NB4 (cell line): ENCODE measurements around the gene RAB20.
"Not testable (repeated sequence)": the region's sequence is repeated elsewhere in the genome, so short reads cannot be mapped to it uniquely, and the experiment has no call there.

ENCODE experiments used
- DNase-seq: peaks from one replicate; pipeline ENCODE4 v3.0.0; 2010; ENCODE audit warnings: low read depth
- H3K4me3 ChIP-seq: one replicate; pipeline ENCODE4 v1.5.1; 2011; ENCODE audit warnings: mild to moderate bottlenecking, low read depth, low read length, moderate library complexity
- MYC ChIP-seq: IDR thresholded peaks from 2 replicates; pipeline ENCODE4 v1.6.1; 2011; ENCODE audit warnings: low read depth, low read length
- POLR2A ChIP-seq: IDR thresholded peaks from 2 replicates; pipeline ENCODE4 v1.6.1; 2011; ENCODE audit warnings: mild to moderate bottlenecking; ENCODE audit not compliant: insufficient read length; ENCODE audit errors: extremely low read depth
- TF ChIP-seq, protein P1 (sequence below): IDR thresholded peaks from 2 replicates; pipeline ENCODE4 v1.6.1; 2011; ENCODE audit warnings: low read depth, low read length
- TF ChIP-seq, protein P2 (sequence below): IDR thresholded peaks from one replicate; pipeline ENCODE4 v1.5.1; 2012; ENCODE audit warnings: low read depth, low read length

RAB20 gene

DNA sequence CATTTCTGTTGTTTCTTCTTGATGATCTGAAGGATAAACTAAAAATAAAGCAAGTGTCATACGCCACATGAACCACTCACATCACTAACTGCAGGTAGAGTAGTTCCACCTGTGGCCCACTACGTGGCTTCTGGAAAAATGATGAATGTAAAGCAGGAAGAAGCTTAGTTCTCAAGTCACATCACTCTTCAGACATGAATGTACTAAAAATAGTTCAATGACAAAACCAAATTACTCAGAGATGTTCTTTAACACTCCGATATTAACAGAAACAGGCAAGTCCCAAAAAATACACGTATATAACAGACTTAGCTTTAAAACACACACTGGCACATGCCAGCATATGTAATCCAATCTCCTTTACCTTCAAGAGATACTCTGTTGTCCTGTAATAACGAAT, 21.6 kb downstream of the RAB20 start:
- TF ChIP-seq POLR2A (no peak), MYC (no peak)
- TF ChIP-seq, protein P1, sequence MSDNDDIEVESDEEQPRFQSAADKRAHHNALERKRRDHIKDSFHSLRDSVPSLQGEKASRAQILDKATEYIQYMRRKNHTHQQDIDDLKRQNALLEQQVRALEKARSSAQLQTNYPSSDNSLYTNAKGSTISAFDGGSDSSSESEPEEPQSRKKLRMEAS = no peak
- TF ChIP-seq, protein P2, sequence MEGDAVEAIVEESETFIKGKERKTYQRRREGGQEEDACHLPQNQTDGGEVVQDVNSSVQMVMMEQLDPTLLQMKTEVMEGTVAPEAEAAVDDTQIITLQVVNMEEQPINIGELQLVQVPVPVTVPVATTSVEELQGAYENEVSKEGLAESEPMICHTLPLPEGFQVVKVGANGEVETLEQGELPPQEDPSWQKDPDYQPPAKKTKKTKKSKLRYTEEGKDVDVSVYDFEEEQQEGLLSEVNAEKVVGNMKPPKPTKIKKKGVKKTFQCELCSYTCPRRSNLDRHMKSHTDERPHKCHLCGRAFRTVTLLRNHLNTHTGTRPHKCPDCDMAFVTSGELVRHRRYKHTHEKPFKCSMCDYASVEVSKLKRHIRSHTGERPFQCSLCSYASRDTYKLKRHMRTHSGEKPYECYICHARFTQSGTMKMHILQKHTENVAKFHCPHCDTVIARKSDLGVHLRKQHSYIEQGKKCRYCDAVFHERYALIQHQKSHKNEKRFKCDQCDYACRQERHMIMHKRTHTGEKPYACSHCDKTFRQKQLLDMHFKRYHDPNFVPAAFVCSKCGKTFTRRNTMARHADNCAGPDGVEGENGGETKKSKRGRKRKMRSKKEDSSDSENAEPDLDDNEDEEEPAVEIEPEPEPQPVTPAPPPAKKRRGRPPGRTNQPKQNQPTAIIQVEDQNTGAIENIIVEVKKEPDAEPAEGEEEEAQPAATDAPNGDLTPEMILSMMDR = no peak
- H3K4me3 ChIP-seq = no peak overlapping the region
- DNase-seq = no peak

DNA sequence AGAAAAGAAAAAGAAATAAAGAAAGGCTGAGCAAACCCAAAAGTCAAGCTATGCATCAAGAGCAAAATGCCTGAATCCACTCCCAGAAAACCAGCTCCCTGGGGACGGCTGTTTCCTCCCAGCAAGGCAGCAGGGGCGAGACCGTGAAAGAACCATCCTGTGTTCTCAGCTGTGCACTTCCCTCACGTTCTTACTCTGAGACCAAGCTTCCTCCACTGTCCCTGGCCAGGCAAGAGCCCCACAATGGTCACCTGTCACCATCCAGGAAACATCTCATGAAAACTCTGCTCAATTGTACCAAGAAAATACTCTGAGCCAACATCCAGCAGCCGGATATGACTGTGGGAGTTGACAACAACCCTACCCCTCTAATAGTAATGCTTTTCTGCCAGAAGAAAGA, 22.9 kb downstream of the RAB20 start:
- peak; percentile 40 for DNase-seq
- no peak overlapping the region for H3K4me3 ChIP-seq
- TF ChIP-seq, protein P2 = no peak
- TF ChIP-seq, protein P1 = no peak
- TF ChIP-seq POLR2A (no peak), MYC (no peak)

DNA sequence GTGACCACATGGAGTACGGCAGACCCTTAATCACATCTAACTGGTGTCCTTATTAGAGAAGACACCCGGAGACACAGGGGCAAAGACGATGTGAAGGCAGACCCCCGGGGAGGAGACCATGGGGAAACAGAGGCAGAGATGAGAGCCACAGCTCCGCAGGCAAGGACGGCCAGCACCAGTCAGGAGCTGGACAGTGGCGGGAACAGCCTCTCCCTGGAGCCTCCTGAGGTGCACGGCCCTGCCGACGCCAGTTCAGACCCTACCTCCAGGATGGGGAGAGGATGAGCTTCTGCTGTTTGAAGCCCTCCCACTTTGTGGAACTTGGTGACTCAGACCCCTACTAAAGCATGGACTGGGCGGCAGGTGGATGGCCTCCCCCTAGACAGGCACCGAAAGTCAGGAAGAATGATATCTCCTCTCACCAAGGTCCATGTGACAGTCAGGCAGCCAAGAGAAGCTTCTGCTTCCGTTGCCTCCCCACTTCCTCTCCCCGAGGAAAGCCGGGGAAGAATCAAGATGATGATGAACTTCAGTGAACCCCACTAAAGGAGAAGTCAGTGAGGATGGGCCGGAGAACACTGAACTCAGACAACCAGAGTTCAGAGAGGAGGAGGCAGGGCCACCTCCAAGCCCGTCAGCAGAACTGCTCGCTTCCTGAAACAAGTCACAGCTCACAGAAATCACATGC, 25.4 kb downstream of the RAB20 start:
- TF ChIP-seq POLR2A (no peak), MYC (peak; percentile 75; the same call in 1 of the 2 replicates)
- TF ChIP-seq, protein P1 = peak; percentile 84
- TF ChIP-seq, protein P2 = no peak
- DNase-seq = peak; percentile 90
- no peak overlapping the region for H3K4me3 ChIP-seq

DNA sequence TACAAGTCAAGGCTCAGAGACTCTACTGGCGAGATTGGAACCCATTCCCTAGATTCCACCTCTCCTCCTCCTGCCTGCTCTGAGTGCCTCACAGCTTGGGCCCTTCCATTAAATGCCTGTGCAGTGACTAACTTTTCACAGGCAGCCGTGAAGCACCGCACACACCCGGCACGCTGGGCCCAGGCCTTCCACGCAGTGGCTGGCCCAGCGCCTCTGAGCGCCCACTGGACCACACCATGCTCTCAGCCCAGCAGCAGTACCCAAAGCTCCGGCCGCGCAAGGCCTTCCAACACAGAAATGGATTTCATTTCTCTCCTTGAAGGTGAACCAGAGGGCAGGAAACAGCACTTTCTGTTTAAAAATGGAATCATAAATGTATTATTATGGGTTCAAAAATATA, 26.0 kb downstream of the RAB20 start:
- no peak for TF ChIP-seq MYC
- TF ChIP-seq POLR2A = no peak
- TF ChIP-seq, protein P1 = no peak
- TF ChIP-seq, protein P2 = no peak
- no peak for DNase-seq
- H3K4me3 ChIP-seq = no peak overlapping the region

DNA sequence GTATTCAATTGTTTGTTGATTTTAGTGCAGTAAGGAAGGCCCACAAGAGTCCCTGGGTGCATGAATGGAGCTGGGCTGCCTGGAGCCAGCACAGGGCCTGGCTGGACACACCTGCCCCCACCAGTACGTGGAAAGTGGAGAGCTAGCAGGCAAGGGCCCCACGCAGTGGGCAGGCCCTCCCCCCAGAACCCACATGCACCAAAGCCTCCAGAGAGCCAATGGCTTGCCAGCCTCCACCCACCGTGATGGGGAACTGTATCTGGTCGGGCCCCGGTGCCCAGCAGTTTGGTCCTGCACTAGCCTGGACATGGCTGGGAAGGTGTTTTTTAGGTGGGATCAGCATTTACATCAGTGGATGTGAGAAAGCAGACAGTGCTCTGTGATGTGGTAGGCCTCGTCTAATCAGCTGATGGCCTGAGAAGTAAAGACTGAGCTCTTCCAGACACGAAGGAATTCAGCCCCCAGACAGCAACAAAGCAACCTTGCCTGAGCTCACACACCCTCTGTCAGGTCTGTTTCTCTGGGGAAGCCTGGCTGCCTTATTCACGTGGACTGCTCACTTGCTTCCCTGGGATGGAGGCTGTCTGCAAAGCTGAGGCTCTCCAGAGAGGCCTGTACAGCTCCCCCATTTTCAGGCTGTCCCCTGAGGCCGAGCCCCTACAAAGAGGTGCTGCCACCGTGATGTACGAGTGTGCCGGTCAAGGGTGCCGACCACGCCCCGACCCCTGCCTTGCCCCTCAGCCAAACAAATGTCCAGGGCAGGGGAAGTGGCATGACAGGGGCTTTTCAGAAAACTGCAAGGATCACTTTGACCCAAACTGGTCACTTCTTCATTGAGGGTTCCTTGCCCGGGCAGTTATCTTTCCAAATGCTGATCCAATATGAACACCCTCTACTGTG, 27.5 kb downstream of the RAB20 start:
- no peak for DNase-seq
- no peak overlapping the region for H3K4me3 ChIP-seq
- TF ChIP-seq, protein P1 = no peak
- no peak for TF ChIP-seq MYC
- no peak for TF ChIP-seq POLR2A
- TF ChIP-seq, protein P2 = no peak

DNA sequence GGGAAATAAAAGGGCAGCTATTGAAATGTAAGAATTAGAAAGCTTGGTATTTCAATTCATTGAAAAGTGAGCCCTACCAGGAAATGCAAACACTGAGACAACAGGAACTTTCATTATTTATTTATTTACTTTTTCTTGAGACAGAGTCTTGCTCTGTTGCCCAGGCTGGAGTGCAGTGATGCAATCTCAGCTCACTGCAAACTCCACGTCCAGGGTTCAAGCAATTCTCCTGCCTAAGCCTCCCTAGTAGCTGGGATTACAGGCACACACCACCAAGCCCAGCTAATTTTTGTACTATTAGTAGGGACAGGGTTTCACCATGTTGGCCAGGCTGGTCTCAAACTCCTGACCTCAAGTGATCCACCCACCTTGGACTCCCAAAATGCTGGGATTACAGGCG, 29.3 kb downstream of the RAB20 start:
- DNase-seq, H3K4me3 ChIP-seq: not testable (repeated sequence)
